Measurements from ENCODE around the gene HIP1. TPM values are rescaled to one million over a fixed set of nuclear protein-coding genes. Genes with fewer than 3 reads are reported as not detected.

Gene HIP1
- total RNA-seq, 1 donor from 2014 or later = 14.0 TPM

GRCh38 chr7:75555736-75556135 lies 183.0 kb downstream of the HIP1 start:
- Histone ChIP-seq H3K27me3 (ENCODE audit: insufficient read depth, low read length) (no peaks in the 10 kb centered on the region), H3K9me3 (ENCODE audit: insufficient read depth, low read depth, low read length) (no peaks in the 10 kb centered on the region), H3K4me3 (ENCODE audit: insufficient read depth, low read depth, low read length) (no peak overlapping the region), H3K36me3 (ENCODE audit: insufficient read depth, low read length) (peaks cover 7% of the 10 kb centered on the region), H3K4me2 (ENCODE audit: low read length) (no peak overlapping the region), H3K9ac (ENCODE audit: low read length) (no peak overlapping the region), H2AFZ (ENCODE audit: low read depth, low read length) (no peak overlapping the region), H3K27ac (ENCODE audit: low read depth, low read length) (no peak overlapping the region), H4K20me1 (ENCODE audit: insufficient read depth, low read length) (no peaks in the 10 kb centered on the region), H3K79me2 (ENCODE audit: insufficient read depth, low read length) (no peaks in the 10 kb centered on the region), H3K4me1 (ENCODE audit: insufficient read depth, low read length) (no peaks in the 10 kb centered on the region)
- H3K27ac Mint-ChIP-seq (ENCODE audit: unreplicated experiment) = no peak overlapping the region
- no peaks in the 10 kb centered on the region for H3K4me1 Mint-ChIP-seq (ENCODE audit: low read depth, unreplicated experiment)
- TF ChIP-seq CTCF (IDR thresholded peaks at IDR 0.05; ENCODE audit: insufficient read depth, low read depth, low read length) = no peak
- no peak for TF ChIP-seq EZH2 (IDR thresholded peaks at IDR 0.05; ENCODE audit: insufficient read depth, low read length)
- peaks cover 3% of the 10 kb centered on the region for H3K27me3 Mint-ChIP-seq (ENCODE audit: low read depth, unreplicated experiment)
- FAIRE-seq (no peak), DNase-seq (ENCODE audit: low read depth) (no peak)
- H3K36me3 Mint-ChIP-seq (ENCODE audit: low read depth, unreplicated experiment) = peaks cover 19% of the 10 kb centered on the region
- H3K9me3 Mint-ChIP-seq (ENCODE audit: unreplicated experiment) = no peaks in the 10 kb centered on the region
- H3K4me3 Mint-ChIP-seq (ENCODE audit: unreplicated experiment) = no peak overlapping the region

- H3K27ac Mint-ChIP-seq (ENCODE audit: unreplicated experiment) = no peak overlapping the region
- H3K27ac ChIP-seq (ENCODE audit: low read depth, low read length) = no peak overlapping the region
- no peaks in the 10 kb centered on the region for H3K9me3 Mint-ChIP-seq (ENCODE audit: unreplicated experiment)
- no peak overlapping the region for H3K4me3 Mint-ChIP-seq (ENCODE audit: unreplicated experiment)
- H3K4me2 ChIP-seq (ENCODE audit: low read length) = no peak overlapping the region
- H3K36me3 Mint-ChIP-seq (ENCODE audit: low read depth, unreplicated experiment) = peaks cover 12% of the 10 kb centered on the region
- no peaks in the 10 kb centered on the region for H3K27me3 ChIP-seq (ENCODE audit: insufficient read depth, low read length)
- peaks cover 8% of the 10 kb centered on the region for H3K36me3 ChIP-seq (ENCODE audit: insufficient read depth, low read length)
- DNase-seq (ENCODE audit: low read depth) (no peak), FAIRE-seq (no peak)
- no peak overlapping the region for H2AFZ ChIP-seq (ENCODE audit: low read depth, low read length)
- H3K4me3 ChIP-seq (ENCODE audit: insufficient read depth, low read depth, low read length) = no peak overlapping the region
- no peaks in the 10 kb centered on the region for H3K27me3 Mint-ChIP-seq (ENCODE audit: low read depth, unreplicated experiment)
- no peaks in the 10 kb centered on the region for H3K4me1 ChIP-seq (ENCODE audit: insufficient read depth, low read length)
- no peak for TF ChIP-seq CTCF (IDR thresholded peaks at IDR 0.05; ENCODE audit: insufficient read depth, low read depth, low read length)
- no peak for TF ChIP-seq EZH2 (IDR thresholded peaks at IDR 0.05; ENCODE audit: insufficient read depth, low read length)
- H3K9me3 ChIP-seq (ENCODE audit: insufficient read depth, low read depth, low read length) = no peaks in the 10 kb centered on the region
- no peaks in the 10 kb centered on the region for H3K4me1 Mint-ChIP-seq (ENCODE audit: low read depth, unreplicated experiment)
- no peaks in the 10 kb centered on the region for H4K20me1 ChIP-seq (ENCODE audit: insufficient read depth, low read length)
- H3K79me2 ChIP-seq (ENCODE audit: insufficient read depth, low read length) = no peaks in the 10 kb centered on the region
- H3K9ac ChIP-seq (ENCODE audit: low read length) = no peak overlapping the region
Observed at GRCh38 chr7:75546237-75547015, 192.3 kb downstream of the HIP1 start.

GRCh38 chr7:75537731-75538130 lies 201.0 kb downstream of the HIP1 start:
- Mint-ChIP-seq H3K4me3 (ENCODE audit: unreplicated experiment) (no peak overlapping the region), H3K4me1 (ENCODE audit: low read depth, unreplicated experiment) (peaks cover 11% of the 10 kb centered on the region), H3K27ac (ENCODE audit: unreplicated experiment) (no peak overlapping the region), H3K9me3 (ENCODE audit: unreplicated experiment) (no peaks in the 10 kb centered on the region), H3K36me3 (ENCODE audit: low read depth, unreplicated experiment) (peaks cover 18% of the 10 kb centered on the region), H3K27me3 (ENCODE audit: low read depth, unreplicated experiment) (no peaks in the 10 kb centered on the region)
- Histone ChIP-seq H3K4me2 (ENCODE audit: low read length) (no peak overlapping the region), H3K9ac (ENCODE audit: low read length) (no peak overlapping the region), H3K79me2 (ENCODE audit: insufficient read depth, low read length) (no peaks in the 10 kb centered on the region), H3K9me3 (ENCODE audit: insufficient read depth, low read depth, low read length) (no peaks in the 10 kb centered on the region), H4K20me1 (ENCODE audit: insufficient read depth, low read length) (no peaks in the 10 kb centered on the region), H3K36me3 (ENCODE audit: insufficient read depth, low read length) (peaks cover 8% of the 10 kb centered on the region), H3K27me3 (ENCODE audit: insufficient read depth, low read length) (no peaks in the 10 kb centered on the region), H2AFZ (ENCODE audit: low read depth, low read length) (no peak overlapping the region), H3K4me3 (ENCODE audit: insufficient read depth, low read depth, low read length) (no peak overlapping the region), H3K27ac (ENCODE audit: low read depth, low read length) (no peak overlapping the region), H3K4me1 (ENCODE audit: insufficient read depth, low read length) (peaks cover 10% of the 10 kb centered on the region)
- FAIRE-seq = no peak
- DNase-seq (ENCODE audit: low read depth) = no peak
- TF ChIP-seq CTCF (IDR thresholded peaks at IDR 0.05; ENCODE audit: insufficient read depth, low read depth, low read length) (no peak), EZH2 (IDR thresholded peaks at IDR 0.05; ENCODE audit: insufficient read depth, low read length) (no peak)

All from astrocyte (in vitro differentiated cells and primary cell).